ENCODE measurements around the gene B3GALT5. TPM values are rescaled to one million over a fixed set of nuclear protein-coding genes. Genes with fewer than 3 reads are reported as not detected.

B3GALT5 gene
- total and polyA plus RNA-seq, 8 donors = 0.03 to 1.5 (median 1.1) TPM

DNA sequence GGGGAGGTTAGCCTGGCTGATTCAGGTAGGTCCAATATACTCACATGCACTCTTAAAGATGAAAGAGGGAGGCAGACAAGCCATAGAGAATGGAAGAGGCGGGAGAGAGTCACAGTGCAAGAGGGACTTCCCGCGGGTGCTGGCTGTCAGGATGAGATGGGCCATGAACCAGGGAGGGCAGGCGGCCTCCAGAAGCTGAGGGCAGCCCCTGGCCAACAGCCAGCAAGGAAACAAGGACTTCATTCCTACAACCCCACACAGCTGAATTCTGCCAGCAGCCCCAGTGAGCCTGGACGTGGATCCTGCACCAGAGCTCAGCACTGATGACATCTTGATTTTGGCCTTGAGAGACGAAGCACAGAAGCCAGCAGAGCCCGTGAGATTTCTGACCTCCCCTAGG is 15.1 kb upstream of the B3GALT5 start:
- no peaks in the 10 kb centered on the region for H3K9me3 ChIP-seq
- peaks cover 0 to 4% of the 10 kb centered on the region in 2 donors for H3K27me3 ChIP-seq
- H3K27ac ChIP-seq = no peak overlapping the region
- no peak for ATAC-seq
- no peaks in the 10 kb centered on the region for H3K36me3 ChIP-seq
- H3K4me3 ChIP-seq = no peak overlapping the region
- TF ChIP-seq, protein P1, sequence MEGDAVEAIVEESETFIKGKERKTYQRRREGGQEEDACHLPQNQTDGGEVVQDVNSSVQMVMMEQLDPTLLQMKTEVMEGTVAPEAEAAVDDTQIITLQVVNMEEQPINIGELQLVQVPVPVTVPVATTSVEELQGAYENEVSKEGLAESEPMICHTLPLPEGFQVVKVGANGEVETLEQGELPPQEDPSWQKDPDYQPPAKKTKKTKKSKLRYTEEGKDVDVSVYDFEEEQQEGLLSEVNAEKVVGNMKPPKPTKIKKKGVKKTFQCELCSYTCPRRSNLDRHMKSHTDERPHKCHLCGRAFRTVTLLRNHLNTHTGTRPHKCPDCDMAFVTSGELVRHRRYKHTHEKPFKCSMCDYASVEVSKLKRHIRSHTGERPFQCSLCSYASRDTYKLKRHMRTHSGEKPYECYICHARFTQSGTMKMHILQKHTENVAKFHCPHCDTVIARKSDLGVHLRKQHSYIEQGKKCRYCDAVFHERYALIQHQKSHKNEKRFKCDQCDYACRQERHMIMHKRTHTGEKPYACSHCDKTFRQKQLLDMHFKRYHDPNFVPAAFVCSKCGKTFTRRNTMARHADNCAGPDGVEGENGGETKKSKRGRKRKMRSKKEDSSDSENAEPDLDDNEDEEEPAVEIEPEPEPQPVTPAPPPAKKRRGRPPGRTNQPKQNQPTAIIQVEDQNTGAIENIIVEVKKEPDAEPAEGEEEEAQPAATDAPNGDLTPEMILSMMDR (IDR thresholded peaks at IDR 0.05) = no peak
- intact Hi-C loops (cut with DNase I) = no loop called here
- no peaks in the 10 kb centered on the region for H3K4me1 ChIP-seq
- DNase-seq = no peak

- TF ChIP-seq, protein P1 (IDR thresholded peaks at IDR 0.05) = no peak
- Histone ChIP-seq H3K4me3 (no peak overlapping the region), H3K27ac (no peak overlapping the region), H3K9me3 (no peaks in the 10 kb centered on the region), H3K36me3 (no peaks in the 10 kb centered on the region), H3K4me1 (no peaks in the 10 kb centered on the region), H3K27me3 (peaks cover 0 to 4% of the 10 kb centered on the region in 2 donors)
- intact Hi-C loops (cut with DNase I) = no loop called here
- ATAC-seq = no peak
- DNase-seq = no peak
Observed at GRCh38 chr21:39599191-39599970, 13.4 kb upstream of the B3GALT5 start.

GRCh38 chr21:39601187-39601928 is 11.4 kb upstream of the B3GALT5 start:
- peaks cover 0 to 4% of the 10 kb centered on the region in 2 donors for H3K27me3 ChIP-seq
- no peaks in the 10 kb centered on the region for H3K36me3 ChIP-seq
- no peak for ATAC-seq
- H3K4me3 ChIP-seq = no peak overlapping the region
- DNase-seq = no peak
- no peaks in the 10 kb centered on the region for H3K4me1 ChIP-seq
- TF ChIP-seq, protein P1 (IDR thresholded peaks at IDR 0.05) = no peak
- H3K9me3 ChIP-seq = no peaks in the 10 kb centered on the region
- intact Hi-C loops (cut with DNase I) = no loop called here
- H3K27ac ChIP-seq = no peak overlapping the region

DNA sequence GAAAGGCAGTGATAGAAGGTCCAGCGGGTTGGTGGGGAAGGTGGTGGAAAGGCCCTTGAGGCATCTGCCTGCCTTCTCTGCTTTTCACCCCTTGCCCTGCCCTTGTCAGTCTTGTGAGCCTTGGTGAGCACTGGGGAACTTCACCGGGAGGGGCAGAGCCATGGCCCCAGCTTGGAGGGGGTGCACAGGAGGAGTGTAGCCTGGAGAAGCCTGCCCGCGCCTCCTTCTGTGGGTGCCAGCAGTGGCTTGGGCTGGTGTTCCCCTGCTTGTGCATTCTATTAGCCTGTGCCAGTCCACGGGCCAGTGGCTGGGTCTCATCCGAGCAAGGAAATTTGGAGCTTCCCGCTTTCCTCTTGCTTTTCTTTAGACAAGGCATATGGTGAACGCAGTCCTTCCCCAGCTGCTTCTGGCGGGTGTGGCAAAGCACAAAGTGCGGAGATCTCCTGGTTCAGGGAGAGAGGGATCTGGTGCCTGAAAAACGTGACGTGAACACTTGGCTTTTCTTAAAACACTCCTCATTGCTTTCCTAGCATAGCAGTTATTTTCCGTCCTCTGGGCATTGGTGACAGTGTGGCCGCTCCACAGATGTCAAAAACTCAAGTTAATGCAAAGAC is 10.6 kb upstream of the B3GALT5 start:
- ATAC-seq (no peak), DNase-seq (no peak)
- TF ChIP-seq, protein P1 (IDR thresholded peaks at IDR 0.05) = no peak
- H3K27ac ChIP-seq = no peak overlapping the region
- no peaks in the 10 kb centered on the region for H3K9me3 ChIP-seq
- no peaks in the 10 kb centered on the region for H3K36me3 ChIP-seq
- H3K4me1 ChIP-seq = no peaks in the 10 kb centered on the region
- intact Hi-C loops (cut with DNase I) = no loop called here
- H3K4me3 ChIP-seq = no peak overlapping the region
- peaks cover 0 to 4% of the 10 kb centered on the region in 2 donors for H3K27me3 ChIP-seq

- ATAC-seq = no peak
Observed at GRCh38 chr21:39602793-39603192, 9.9 kb upstream of the B3GALT5 start.

More at GRCh38 chr21:39602793-39603192, 9.9 kb upstream of the B3GALT5 start:
- intact Hi-C loops (cut with DNase I) = no loop called here
- Histone ChIP-seq H3K36me3 (no peaks in the 10 kb centered on the region), H3K4me1 (no peaks in the 10 kb centered on the region), H3K4me3 (no peak overlapping the region), H3K27ac (no peak overlapping the region), H3K27me3 (peaks cover 0 to 4% of the 10 kb centered on the region in 2 donors), H3K9me3 (no peaks in the 10 kb centered on the region)
- DNase-seq = no peak
- TF ChIP-seq, protein P1 (IDR thresholded peaks at IDR 0.05) = no peak
